Endothelial cell of umbilical vein (primary cell): ENCODE results near the gene CYB5R4. TPM values are rescaled to one million over a fixed set of nuclear protein-coding genes. Genes with fewer than 3 reads are reported as not detected.
"Not testable (repeated sequence)": the region's sequence is repeated elsewhere in the genome, so short reads cannot be mapped to it uniquely, and the experiment has no call there.

Experiments used
- BruUV-seq: library from RNA; stranded (reverse); fragments of 400-500 nt; replicated peaks from 2 replicates; lab custom pipeline; 2021; lab: Mats Ljungman, UMichigan
- CTCF ChIA-PET: fragments of 300-600, 350-600 bp; sonication (Branson Sonifier 250); formaldehyde crosslinking; loops from one replicate; lab custom pipeline; 2021; ENCODE audit warnings: antibody characterized with exemption, inconsistent platforms; lab: Charles Lee
- POLR2A ChIA-PET: fragments of 300-600, 350-600 bp; sonication (Branson Sonifier 250); formaldehyde crosslinking; loops from one replicate; lab custom pipeline; 2021; ENCODE audit warnings: antibody characterized with exemption, inconsistent platforms; lab: Charles Lee
- DNase-seq: peaks from one replicate; pipeline ENCODE4 v3.0.0-alpha.2; 2011; ENCODE audit warnings: low read depth, low spot score
- FAIRE-seq: peaks from 2 replicates; lab custom pipeline; 2011; peaks lifted over from hg19 to GRCh38; lab: Jason Lieb, UNC
- H2AFZ ChIP-seq: 2 replicates; pipeline ENCODE4 v1.6.0; 2012; ENCODE audit warnings: low read depth, low read length, control low read depth, inconsistent platforms
- H3K27ac ChIP-seq: 2 replicates; pipeline ENCODE4 v1.5.1; 2011; ENCODE audit warnings: low read depth, mild to moderate bottlenecking, control low read depth, low read length, moderate library complexity; ENCODE audit not compliant: insufficient read depth
- H3K27me3 ChIP-seq, 2 experiments: 2 replicates each; pipeline versions ENCODE4 v1.6.0 to v1.6.1; 2011; ENCODE audit warnings: low read length in 2 of 2, mixed read lengths in 1 of 2; ENCODE audit not compliant: control insufficient read depth in 2 of 2, insufficient read depth in 2 of 2
- H3K36me3 ChIP-seq, 2 experiments: 2 replicates in 1 of 2; 3 replicates in 1 of 2; pipeline ENCODE4 v1.5.1; 2011; ENCODE audit warnings: low read length in 2 of 2, mild to moderate bottlenecking in 1 of 2, moderate library complexity in 1 of 2; ENCODE audit not compliant: control insufficient read depth in 2 of 2, insufficient read depth in 2 of 2; ENCODE audit errors: extremely low read depth in 1 of 2
- H3K4me1 ChIP-seq: 3 replicates; pipeline ENCODE4 v1.5.1; 2011; ENCODE audit warnings: mild to moderate bottlenecking, low read length; ENCODE audit not compliant: control insufficient read depth, insufficient read depth; ENCODE audit errors: extremely low read depth
- H3K4me2 ChIP-seq: 2 replicates; pipeline ENCODE4 v1.6.1; 2011; ENCODE audit warnings: low read length, control low read depth, mixed read lengths; ENCODE audit not compliant: insufficient read depth
- H3K4me3 ChIP-seq, 3 experiments: fragments of 200-600 bp in 1 of 3; sonication (generic), shearing (Covaris generic) in 1 of 3; replicated peaks in 1 of 3; 2 replicates each; pipeline ENCODE4 v1.5.1; 2011 to 2016; ENCODE audit warnings: control low read depth in 3 of 3, low read length in 3 of 3, mild to moderate bottlenecking in 2 of 3, inconsistent platforms in 1 of 3, low read depth in 1 of 3, moderate library complexity in 1 of 3; ENCODE audit not compliant: insufficient read depth in 1 of 3
- H3K79me2 ChIP-seq: 2 replicates; pipeline ENCODE4 v1.6.0; 2012; ENCODE audit warnings: low read length, inconsistent platforms; ENCODE audit not compliant: control insufficient read depth, insufficient read depth
- H3K9ac ChIP-seq: replicated peaks from 2 replicates; pipeline ENCODE3; 2011; ENCODE audit warnings: low read length, control low read depth; ENCODE audit not compliant: insufficient read depth; ENCODE audit errors: extremely low read depth
- H3K9me1 ChIP-seq: replicated peaks from 3 replicates; pipeline ENCODE4 v1.6.0; 2011; ENCODE audit warnings: mild to moderate bottlenecking, low read length; ENCODE audit not compliant: control insufficient read depth, insufficient read depth; ENCODE audit errors: extremely low read depth
- H3K9me3 ChIP-seq: replicated peaks from 2 replicates; pipeline ENCODE4 v1.5.1; 2012; ENCODE audit warnings: low read length, inconsistent platforms; ENCODE audit not compliant: control insufficient read depth, insufficient read depth
- H4K20me1 ChIP-seq: replicated peaks from 2 replicates; pipeline ENCODE3; 2011; ENCODE audit warnings: mild to moderate bottlenecking, low read length; ENCODE audit not compliant: control insufficient read depth, insufficient read depth; ENCODE audit errors: extremely low read depth
- EZH2 ChIP-seq: IDR thresholded peaks from 2 replicates; pipeline ENCODE4 v1.6.1; 2012; ENCODE audit warnings: borderline replicate concordance, low read depth, mild to moderate bottlenecking, moderate library complexity, low read length, inconsistent platforms; ENCODE audit not compliant: severe bottlenecking
- POLR2AphosphoS5 ChIP-seq: IDR thresholded peaks from 2 replicates; pipeline ENCODE4 v1.6.1; 2012; ENCODE audit warnings: low read depth, mild to moderate bottlenecking, control low read depth, low read length, moderate library complexity; ENCODE audit not compliant: insufficient read depth
- dilution Hi-C: fragments of 300-500 bp; cut with MboI; formaldehyde crosslinking; loops from one replicate; pipeline ENCODE4 v1.15.0; 2019; ENCODE audit warnings: low sequenced_read_pairs; ENCODE audit not compliant: extremely low pct_ligation_motif_present
- intact Hi-C: fragments of 100-400 bp; cut with micrococcal nuclease; formaldehyde crosslinking; loops from one replicate; pipeline ENCODE4 v1.10.0; 2022
- polyA plus RNA-seq, 4 experiments: library from polyadenylated mRNA; depleted of rRNA in 3 of 4; stranded (reverse) in 3 of 4; unstranded in 1 of 4; fragments of >200 nt; gene quantifications; 2 replicates each; pipeline versions ENCODE4 v1.2.1 to v1.2.3, GENCODE V29; 2011 to 2012; ENCODE audit warnings: missing spikeins in 1 of 4
- total RNA-seq: library from RNA; stranded (reverse); gene quantifications from 2 replicates; pipeline ENCODE4 v1.2.3, GENCODE V29; 2021
- TF ChIP-seq, protein P1 (sequence below): IDR thresholded peaks from 2 replicates; pipeline ENCODE4 v1.6.1; 2011; ENCODE audit not compliant: insufficient read depth, insufficient read length

Gene CYB5R4
- total and polyA plus RNA-seq, 2 donors (not counting 3 experiments of a cell fraction or from before 2014, with no cell fraction given): 3.1 to 13.4 TPM

GRCh38 chr6:83897094-83897493 lies 37.6 kb downstream of the CYB5R4 start:
- H3K9me1 ChIP-seq, H3K4me2 ChIP-seq, H3K4me1 ChIP-seq, H3K27ac ChIP-seq, dilution Hi-C loops, H3K36me3 ChIP-seq, H3K9me3 ChIP-seq, FAIRE-seq, BruUV-seq, intact Hi-C loops, H3K4me3 ChIP-seq, H2AFZ ChIP-seq, CTCF ChIA-PET, POLR2A ChIA-PET, H3K27me3 ChIP-seq, H3K79me2 ChIP-seq, DNase-seq, H4K20me1 ChIP-seq, H3K9ac ChIP-seq: not testable (repeated sequence)

DNA sequence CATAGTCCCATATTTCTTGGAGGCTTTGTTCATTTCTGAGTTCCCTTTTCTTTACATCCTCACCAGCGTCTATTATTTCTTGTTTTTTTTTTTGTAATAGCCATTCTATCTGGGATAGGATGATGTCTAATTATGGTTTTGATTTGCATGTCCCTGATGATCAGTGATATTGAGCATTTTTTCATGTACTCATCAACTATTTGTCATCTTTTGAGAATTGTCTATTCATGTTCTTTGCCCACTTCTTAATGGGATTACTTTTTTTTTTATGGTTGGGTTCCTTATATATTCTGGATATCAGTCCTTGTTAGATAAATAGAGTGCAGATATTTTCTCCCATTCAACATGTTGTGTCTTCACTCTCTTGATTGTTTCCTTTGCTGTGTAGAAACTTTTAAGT lies 42.1 kb downstream of the CYB5R4 start:
- Histone ChIP-seq H3K27me3 (no peaks in the 10 kb centered on the region), H3K27ac (no peak overlapping the region), H3K4me3 (no peak overlapping the region), H2AFZ (no peak overlapping the region), H3K9ac (no peak overlapping the region), H3K4me2 (no peak overlapping the region), H3K9me1 (no peaks in the 10 kb centered on the region), H3K79me2 (peaks cover 3% of the 10 kb centered on the region), H4K20me1 (no peaks in the 10 kb centered on the region), H3K9me3 (no peaks in the 10 kb centered on the region), H3K36me3 (no peaks in the 10 kb centered on the region), H3K4me1 (no peaks in the 10 kb centered on the region)
- intact Hi-C loops: no loop called here
- no TSS peak for BruUV-seq
- ChIA-PET CTCF (no interaction called here), POLR2A (no interaction called here)
- TF ChIP-seq POLR2AphosphoS5 (no peak), EZH2 (no peak)
- TF ChIP-seq, protein P1, sequence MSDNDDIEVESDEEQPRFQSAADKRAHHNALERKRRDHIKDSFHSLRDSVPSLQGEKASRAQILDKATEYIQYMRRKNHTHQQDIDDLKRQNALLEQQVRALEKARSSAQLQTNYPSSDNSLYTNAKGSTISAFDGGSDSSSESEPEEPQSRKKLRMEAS: no peak
- dilution Hi-C loops: no loop called here
- FAIRE-seq (no peak), DNase-seq (no peak)
